Measurements from ENCODE around the gene PNMA6F.
"Not testable (repeated sequence)": the region's sequence is repeated elsewhere in the genome, so short reads cannot be mapped to it uniquely, and the experiment has no call there.

DNA sequence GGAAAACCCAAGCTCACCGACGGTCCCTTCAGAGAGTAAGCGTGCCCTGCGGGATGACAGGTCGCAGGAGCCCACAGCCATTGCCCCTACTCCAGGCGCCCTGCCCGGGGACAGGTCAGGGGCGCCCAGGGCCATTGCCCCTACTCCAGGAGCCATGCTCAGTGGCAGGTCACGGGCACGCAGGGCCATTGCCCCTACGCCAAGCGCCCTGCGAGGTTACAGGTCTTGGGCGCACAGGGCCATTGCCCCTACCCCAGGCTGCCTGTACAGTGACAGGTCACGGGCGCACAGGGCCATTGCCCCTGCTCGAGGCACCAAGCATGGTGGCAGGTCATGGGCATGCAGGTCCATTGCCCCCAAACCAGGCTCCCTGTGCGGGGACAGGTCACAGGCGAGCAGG is 49.5 kb downstream of the PNMA6F start:
- TF ChIP-seq, protein P1, sequence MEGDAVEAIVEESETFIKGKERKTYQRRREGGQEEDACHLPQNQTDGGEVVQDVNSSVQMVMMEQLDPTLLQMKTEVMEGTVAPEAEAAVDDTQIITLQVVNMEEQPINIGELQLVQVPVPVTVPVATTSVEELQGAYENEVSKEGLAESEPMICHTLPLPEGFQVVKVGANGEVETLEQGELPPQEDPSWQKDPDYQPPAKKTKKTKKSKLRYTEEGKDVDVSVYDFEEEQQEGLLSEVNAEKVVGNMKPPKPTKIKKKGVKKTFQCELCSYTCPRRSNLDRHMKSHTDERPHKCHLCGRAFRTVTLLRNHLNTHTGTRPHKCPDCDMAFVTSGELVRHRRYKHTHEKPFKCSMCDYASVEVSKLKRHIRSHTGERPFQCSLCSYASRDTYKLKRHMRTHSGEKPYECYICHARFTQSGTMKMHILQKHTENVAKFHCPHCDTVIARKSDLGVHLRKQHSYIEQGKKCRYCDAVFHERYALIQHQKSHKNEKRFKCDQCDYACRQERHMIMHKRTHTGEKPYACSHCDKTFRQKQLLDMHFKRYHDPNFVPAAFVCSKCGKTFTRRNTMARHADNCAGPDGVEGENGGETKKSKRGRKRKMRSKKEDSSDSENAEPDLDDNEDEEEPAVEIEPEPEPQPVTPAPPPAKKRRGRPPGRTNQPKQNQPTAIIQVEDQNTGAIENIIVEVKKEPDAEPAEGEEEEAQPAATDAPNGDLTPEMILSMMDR (IDR thresholded peaks at IDR 0.05), result not testable (repeated sequence)
- not testable (repeated sequence) for TF ChIP-seq POLR2AphosphoS5, POLR2A (IDR thresholded peaks at IDR 0.05)
